WTC11 (cell line): ENCODE measurements around the gene MAP1LC3C. TPM values are rescaled to one million over a fixed set of nuclear protein-coding genes. Genes with fewer than 3 reads are reported as not detected.

Experiments
- ATAC-seq: fragments of 200-7000 bp; cut with Tn5 transposase; 2 replicates; pipeline ENCODE4 v1.10.0; 2021; ENCODE audit warnings: mild to moderate bottlenecking, moderate library complexity
- CTCF ChIA-PET: fragments of 300-600 bp; sonication (Branson Sonifier 250); formaldehyde crosslinking; loops from one replicate; lab custom pipeline; 2021; ENCODE audit warnings: antibody characterized with exemption; lab: Charles Lee
- POLR2A ChIA-PET: fragments of 350-600 bp; sonication (Branson Sonifier 250); formaldehyde crosslinking; loops from one replicate; lab custom pipeline; 2021; ENCODE audit warnings: antibody characterized with exemption; lab: Charles Lee
- DNase-seq: peaks from one replicate; pipeline ENCODE4 v3.0.0; 2021; ENCODE audit warnings: low spot score
- H3K27ac Mint-ChIP-seq: 2 replicates; pipeline ENCODE4 v1.8.0; 2021; ENCODE audit warnings: mixed read lengths
- H3K27me3 Mint-ChIP-seq: 2 replicates; pipeline ENCODE4 v1.8.0; 2021; ENCODE audit warnings: low read depth, mild to moderate bottlenecking, moderate library complexity, mixed read lengths
- H3K36me3 Mint-ChIP-seq: 2 replicates; pipeline ENCODE4 v1.8.0; 2021; ENCODE audit warnings: mixed read lengths
- H3K4me1 Mint-ChIP-seq: 2 replicates; pipeline ENCODE4 v1.8.0; 2022; ENCODE audit warnings: mixed read lengths
- H3K4me3 Mint-ChIP-seq: 2 replicates; pipeline ENCODE4 v1.8.0; 2021; ENCODE audit warnings: mild to moderate bottlenecking, moderate library complexity, mixed read lengths
- H3K9me3 Mint-ChIP-seq: 2 replicates; pipeline ENCODE4 v1.8.0; 2021; ENCODE audit warnings: mixed read lengths
- CDX4 ChIP-seq: fragments of 250-450 bp; sonication (Bioruptor Pico); IDR thresholded peaks from 2 replicates; pipeline ENCODE4 v1.9.0; 2021; ENCODE audit warnings: moderate library complexity, mild to moderate bottlenecking, inconsistent platforms, borderline replicate concordance
- CREM ChIP-seq: sonication (generic); formaldehyde crosslinking; IDR thresholded peaks from 2 replicates; pipeline ENCODE4 v1.8.1; 2022; ENCODE audit warnings: mild to moderate bottlenecking, missing genetic modification reagents, moderate library complexity
- E2F1 ChIP-seq: sonication (generic); formaldehyde crosslinking; IDR thresholded peaks from 2 replicates; pipeline ENCODE4 v1.8.0; 2022; ENCODE audit warnings: mild to moderate bottlenecking, missing genetic modification reagents
- ESRRA ChIP-seq: sonication (generic); formaldehyde crosslinking; IDR thresholded peaks from 2 replicates; pipeline ENCODE4 v1.8.1; 2022; ENCODE audit warnings: mild to moderate bottlenecking, missing genetic modification reagents, borderline replicate concordance
- ETV6 ChIP-seq: sonication (generic); formaldehyde crosslinking; IDR thresholded peaks from 2 replicates; pipeline ENCODE4 v1.8.1; 2022; ENCODE audit warnings: mild to moderate bottlenecking, missing genetic modification reagents
- FOXK1 ChIP-seq: sonication (generic); formaldehyde crosslinking; IDR thresholded peaks from 2 replicates; pipeline ENCODE4 v1.8.0; 2022; ENCODE audit warnings: mild to moderate bottlenecking, moderate library complexity, missing genetic modification reagents
- GRHL2 ChIP-seq: fragments of 250-450 bp; sonication (Bioruptor Pico); IDR thresholded peaks from 2 replicates; pipeline ENCODE4 v1.8.0; 2022; ENCODE audit warnings: mild to moderate bottlenecking, moderate library complexity; ENCODE audit not compliant: insufficient replicate concordance, severe bottlenecking
- GTF2I ChIP-seq: fragments of 250-450 bp; sonication (Bioruptor Pico); conservative IDR thresholded peaks from 2 replicates; pipeline ENCODE4 v1.4.0; 2021; ENCODE audit warnings: mild to moderate bottlenecking
- HMGA2 ChIP-seq: fragments of 250-450 bp; sonication (Bioruptor Pico); IDR thresholded peaks from 2 replicates; pipeline ENCODE4 v1.4.0; 2021; ENCODE audit warnings: mild to moderate bottlenecking, moderate library complexity
- JUN ChIP-seq: sonication (generic); formaldehyde crosslinking; IDR thresholded peaks from 2 replicates; pipeline ENCODE4 v1.8.0; 2023; ENCODE audit warnings: mild to moderate bottlenecking, missing genetic modification reagents
- MAX ChIP-seq: sonication (generic); formaldehyde crosslinking; IDR thresholded peaks from 2 replicates; pipeline ENCODE4 v1.8.0; 2022; ENCODE audit warnings: mild to moderate bottlenecking, missing genetic modification reagents
- SMAD3 ChIP-seq: sonication (generic); formaldehyde crosslinking; IDR thresholded peaks from 2 replicates; pipeline ENCODE4 v1.8.0; 2022; ENCODE audit warnings: missing genetic modification reagents, mild to moderate bottlenecking, borderline replicate concordance
- SMAD4 ChIP-seq: sonication (generic); formaldehyde crosslinking; IDR thresholded peaks from 2 replicates; pipeline ENCODE4 v1.8.0; 2022; ENCODE audit warnings: mild to moderate bottlenecking, missing genetic modification reagents
- USF1 ChIP-seq: sonication (generic); formaldehyde crosslinking; IDR thresholded peaks from 2 replicates; pipeline ENCODE4 v1.8.0; 2022; ENCODE audit warnings: mild to moderate bottlenecking, missing genetic modification reagents
- USF2 ChIP-seq: sonication (generic); formaldehyde crosslinking; IDR thresholded peaks from 2 replicates; pipeline ENCODE4 v1.8.1; 2023; ENCODE audit warnings: mild to moderate bottlenecking, missing genetic modification reagents, moderate library complexity
- ZBTB21 ChIP-seq: sonication (generic); formaldehyde crosslinking; IDR thresholded peaks from 2 replicates; pipeline ENCODE4 v1.8.1; 2023; ENCODE audit warnings: mild to moderate bottlenecking, missing genetic modification reagents, borderline replicate concordance
- ZNF138 ChIP-seq: sonication (generic); formaldehyde crosslinking; conservative IDR thresholded peaks from 2 replicates; pipeline ENCODE4 v1.8.1; 2022; ENCODE audit warnings: mild to moderate bottlenecking, moderate library complexity, missing genetic modification reagents
- ZNF263 ChIP-seq: sonication (generic); formaldehyde crosslinking; IDR thresholded peaks from 2 replicates; pipeline ENCODE4 v1.8.1; 2022; ENCODE audit warnings: low read depth, mild to moderate bottlenecking, moderate library complexity, missing genetic modification reagents
- ZNF416 ChIP-seq: fragments of 250-450 bp; sonication (Bioruptor Pico); IDR thresholded peaks from 2 replicates; pipeline ENCODE4 v1.9.0; 2021; ENCODE audit warnings: mild to moderate bottlenecking, inconsistent platforms
- ZSCAN18 ChIP-seq: fragments of 250-450 bp; sonication (Bioruptor Pico); IDR thresholded peaks from 2 replicates; pipeline ENCODE4 v2.1.2; 2022; ENCODE audit warnings: mild to moderate bottlenecking, moderate library complexity
- total RNA-seq: library from RNA; stranded (reverse); gene quantifications from 3 replicates; pipeline ENCODE4 v1.2.3, GENCODE V29; 2021

MAP1LC3C gene
- total RNA-seq, 1 experiment from 2014 or later: 1.5 TPM

- Mint-ChIP-seq H3K4me1 (peaks cover 2% of the 10 kb centered on the region; the same call in 1 of the 2 replicates), H3K9me3 (no peaks in the 10 kb centered on the region), H3K36me3 (no peaks in the 10 kb centered on the region), H3K4me3 (no peak overlapping the region), H3K27ac (no peak overlapping the region), H3K27me3 (no peaks in the 10 kb centered on the region)
- ChIA-PET CTCF (interaction anchor here (1.0 kb wide), 1 partner anchor 19 kb away, joined by 4 read pairs; the partner anchor contains the start of gene MAP1LC3C), POLR2A (no interaction called here)
- TF ChIP-seq USF1 (CRISPR knock-in tag): no peak
- TF ChIP-seq SMAD3 (CRISPR knock-in tag): no peak
- TF ChIP-seq ZNF263 (CRISPR knock-in tag): no peak
- TF ChIP-seq E2F1 (CRISPR knock-in tag): no peak
- TF ChIP-seq ESRRA (CRISPR knock-in tag): no peak
- TF ChIP-seq ZNF138 (CRISPR knock-in tag): no peak
- TF ChIP-seq GTF2I (CRISPR knock-in tag): no peak
- no peak for TF ChIP-seq JUN (CRISPR knock-in tag)
- TF ChIP-seq ZBTB21 (CRISPR knock-in tag): no peak
- DNase-seq (no peak), ATAC-seq (no peak)
These were observed 19.8 kb downstream of the MAP1LC3C start for GRCh38 chr1:241979071-241979470.

- TF ChIP-seq ZSCAN18 (CRISPR knock-in tag): no peak
- no peak for TF ChIP-seq HMGA2
- TF ChIP-seq GRHL2: no peak
- TF ChIP-seq USF2 (CRISPR knock-in tag): no peak
- TF ChIP-seq CDX4 (CRISPR knock-in tag): no peak
- TF ChIP-seq FOXK1 (CRISPR knock-in tag): no peak
- no peak for TF ChIP-seq SMAD4 (CRISPR knock-in tag)
- TF ChIP-seq USF1 (CRISPR knock-in tag): no peak
- TF ChIP-seq ZBTB21 (CRISPR knock-in tag): no peak
- no peak for TF ChIP-seq MAX (CRISPR knock-in tag)
- no peak for TF ChIP-seq ZNF416 (CRISPR knock-in tag)
- TF ChIP-seq ETV6: no peak
- no peak for TF ChIP-seq CREM (CRISPR knock-in tag)
- no peaks in the 10 kb centered on the region for H3K27me3 Mint-ChIP-seq
- DNase-seq (no peak), ATAC-seq (no peak)
- POLR2A ChIA-PET: no interaction called here
- H3K27ac Mint-ChIP-seq: no peak overlapping the region
- H3K9me3 Mint-ChIP-seq: no peaks in the 10 kb centered on the region
- H3K4me1 Mint-ChIP-seq: peaks cover 15% of the 10 kb centered on the region
- CTCF ChIA-PET: no interaction called here
- no peaks in the 10 kb centered on the region for H3K36me3 Mint-ChIP-seq
- no peak overlapping the region for H3K4me3 Mint-ChIP-seq
These were observed 22.7 kb downstream of the MAP1LC3C start for GRCh38 chr1:241976229-241976628.
